K562 (cell line): Measurements from ENCODE around the gene PEX6. TPM values are rescaled to one million over a fixed set of nuclear protein-coding genes. Genes with fewer than 3 reads are reported as not detected.
A peak's percentile ranks its signal among the peaks of the same experiment; 100 is the strongest.

Experiments used
- ATAC-seq: fragments of 200-7000 bp; cut with Tn5 transposase; 3 replicates; pipeline ENCODE4 v1.9.1; 2020; ENCODE audit warnings: moderate library complexity
- BruUV-seq: library from RNA; stranded (reverse); fragments of 400-500 nt; replicated peaks from 2 replicates; lab custom pipeline; 2021; lab: Mats Ljungman, UMichigan
- CTCF ChIA-PET: fragments of 300-600 bp; formaldehyde crosslinking; extraction: SDS; loops from one replicate; lab custom pipeline; 2021; ENCODE audit warnings: low intra/inter-chr PET ratio; lab: Yijun Ruan, JAX
- POLR2A ChIA-PET: fragments of 300-600, 350-650 bp; sonication (Branson Sonifier 250); formaldehyde crosslinking; extraction: SDS; loops from one replicate; lab custom pipeline; 2021; ENCODE audit warnings: antibody characterized with exemption, inconsistent platforms; lab: Yijun Ruan, JAX
- DNase-seq, 4 experiments: peaks; one replicate each; pipeline versions ENCODE4 v3.0.0 to v3.0.0-alpha.2; 2011 to 2018; ENCODE audit warnings: low spot score in 3 of 4, mixed read lengths in 3 of 4; ENCODE audit errors: extremely low read depth in 1 of 4
- FAIRE-seq: peaks from 2 replicates; lab custom pipeline; 2011; peaks lifted over from hg19 to GRCh38; lab: Jason Lieb, UNC
- H2AFZ ChIP-seq: 2 replicates; pipeline ENCODE4 v1.6.0; 2011; ENCODE audit warnings: low read depth, low read length, control low read depth, inconsistent platforms
- H3K27ac ChIP-seq: fragments of 200-600 bp; 3 replicates; pipeline ENCODE4 v1.8.0; 2011; ENCODE audit warnings: low read depth, mild to moderate bottlenecking, control low read depth, inconsistent platforms, low read length, moderate library complexity, mixed read lengths; ENCODE audit errors: extremely low read depth
- H3K27me3 ChIP-seq, 2 experiments: fragments of 300-600 bp in 1 of 2; 2 replicates in 1 of 2; 3 replicates in 1 of 2; pipeline versions ENCODE4 v1.6.0 to v1.8.0; 2011; ENCODE audit warnings: inconsistent platforms in 2 of 2, low read length in 2 of 2, mild to moderate bottlenecking in 1 of 2, mixed read lengths in 1 of 2, moderate library complexity in 1 of 2; ENCODE audit not compliant: control insufficient read depth in 2 of 2, insufficient read depth in 2 of 2
- H3K36me3 ChIP-seq: fragments of 300-600 bp; 3 replicates; pipeline ENCODE4 v1.8.0; 2011; ENCODE audit warnings: mild to moderate bottlenecking, low read length, inconsistent platforms; ENCODE audit not compliant: control insufficient read depth, insufficient read depth
- H3K4me1 ChIP-seq, 2 experiments: fragments of 200-600 bp in 1 of 2; replicated peaks in 1 of 2; 2 replicates in 1 of 2; 3 replicates in 1 of 2; pipeline versions ENCODE4 v1.5.1 to v1.8.0; 2011; ENCODE audit warnings: inconsistent platforms in 2 of 2, low read length in 2 of 2, mild to moderate bottlenecking in 1 of 2, mixed read lengths in 1 of 2, moderate library complexity in 1 of 2; ENCODE audit not compliant: control insufficient read depth in 2 of 2, insufficient read depth in 2 of 2
- H3K4me2 ChIP-seq: 2 replicates; pipeline ENCODE4 v1.6.1; 2011; ENCODE audit warnings: low read length, control low read depth, inconsistent platforms, mixed read lengths; ENCODE audit not compliant: insufficient read depth
- H3K4me3 ChIP-seq: fragments of 200-600 bp; sonication (generic), shearing (Covaris generic); 2 replicates; pipeline ENCODE4 v1.5.1; 2016; ENCODE audit warnings: control low read depth, inconsistent platforms
- H3K79me2 ChIP-seq: fragments of 200-600 bp; 3 replicates; pipeline ENCODE4 v1.8.0; 2011; ENCODE audit warnings: low read length, inconsistent platforms; ENCODE audit not compliant: control insufficient read depth, insufficient read depth
- H3K9ac ChIP-seq, 2 experiments: 2 replicates each; pipeline versions ENCODE4 v1.6.0 to v1.6.1; 2011; ENCODE audit warnings: low read depth in 2 of 2, low read length in 2 of 2, control low read depth in 1 of 2, inconsistent platforms in 1 of 2, mild to moderate bottlenecking in 1 of 2, mixed read lengths in 1 of 2; ENCODE audit not compliant: insufficient read depth in 1 of 2
- H3K9me1 ChIP-seq: one replicate; pipeline ENCODE4 v1.6.0; 2011; ENCODE audit warnings: inconsistent platforms, mild to moderate bottlenecking, low read length, moderate library complexity; ENCODE audit not compliant: control insufficient read depth, insufficient read depth
- H3K9me3 ChIP-seq: replicated peaks from 2 replicates; pipeline ENCODE4 v1.5.1; 2011; ENCODE audit warnings: low read depth, low read length, inconsistent platforms; ENCODE audit not compliant: control insufficient read depth, insufficient read depth
- H4K20me1 ChIP-seq: replicated peaks from 2 replicates; pipeline ENCODE4 v1.6.1; 2011; ENCODE audit warnings: low read length, inconsistent platforms, mixed read lengths; ENCODE audit not compliant: control insufficient read depth, insufficient read depth
- SPI1 ChIP-seq: IDR thresholded peaks from 2 replicates; pipeline ENCODE4 v1.6.1; 2011; ENCODE audit warnings: low read depth, low read length, control low read depth, borderline replicate concordance
- WGBS: fragments of 100-300 bp; shearing (Covaris generic); methylation state at CpG from one replicate; pipeline ENCODE4 v1.1.6; 2016; ENCODE audit warnings: low coverage, mixed read lengths; ENCODE audit not compliant: insufficient coverage; ENCODE audit errors: missing lambda C conversion rate; 5-methylcytosine and 5-hydroxymethylcytosine counted together
- in situ Hi-C: fragments of 300-500 bp; cut with MboI; formaldehyde crosslinking; loops from 4 replicates; pipeline ENCODE4 v1.15.0; 2018; ENCODE audit warnings: inconsistent platforms, mixed read lengths
- intact Hi-C: fragments of 100-400 bp; cut with micrococcal nuclease; formaldehyde crosslinking; loops from 2 replicates; pipeline ENCODE4 v1.14.2; 2022
- polyA plus RNA-seq, 8 experiments: library from polyadenylated mRNA; depleted of rRNA in 4 of 8; stranded (reverse) in 5 of 8; unstranded in 3 of 8; fragments of >200 nt; fragmentation: Nextera tagmentation in 2 of 8; fragmentation: Illumina TruSeq in 1 of 8; extraction: Ambion mirVana in 2 of 8; extraction: Trizol in 1 of 8; gene quantifications; 2 replicates each; pipeline versions ENCODE4 v1.2.1 to v1.2.3, GENCODE V29; 2011 to 2014; ENCODE audit warnings: inconsistent platforms in 1 of 8, missing spikeins in 1 of 8
- total RNA-seq, 7 experiments: library from RNA; depleted of rRNA in 6 of 7; stranded (reverse); fragments of >200 nt in 6 of 7; fragmentation: Illumina TruSeq in 2 of 7; extraction: Trizol in 2 of 7; gene quantifications; 2 replicates each; pipeline versions ENCODE4 v1.2.1 to v1.2.3, GENCODE V29; 2011 to 2021; ENCODE audit warnings: low replicate concordance in 1 of 7
- TF ChIP-seq, protein P1 (sequence below): sonication (generic); formaldehyde crosslinking; IDR thresholded peaks from 2 replicates; pipeline ENCODE4 v1.8.0; 2022; ENCODE audit warnings: mild to moderate bottlenecking, missing genetic modification reagents, borderline replicate concordance

Gene PEX6
- total and polyA plus RNA-seq, 9 of the 15 experiments (the other 6 are each of a cell fraction or from before 2014, with no cell fraction given) = 0.17 to 20.8 (median 6.9) TPM

DNA sequence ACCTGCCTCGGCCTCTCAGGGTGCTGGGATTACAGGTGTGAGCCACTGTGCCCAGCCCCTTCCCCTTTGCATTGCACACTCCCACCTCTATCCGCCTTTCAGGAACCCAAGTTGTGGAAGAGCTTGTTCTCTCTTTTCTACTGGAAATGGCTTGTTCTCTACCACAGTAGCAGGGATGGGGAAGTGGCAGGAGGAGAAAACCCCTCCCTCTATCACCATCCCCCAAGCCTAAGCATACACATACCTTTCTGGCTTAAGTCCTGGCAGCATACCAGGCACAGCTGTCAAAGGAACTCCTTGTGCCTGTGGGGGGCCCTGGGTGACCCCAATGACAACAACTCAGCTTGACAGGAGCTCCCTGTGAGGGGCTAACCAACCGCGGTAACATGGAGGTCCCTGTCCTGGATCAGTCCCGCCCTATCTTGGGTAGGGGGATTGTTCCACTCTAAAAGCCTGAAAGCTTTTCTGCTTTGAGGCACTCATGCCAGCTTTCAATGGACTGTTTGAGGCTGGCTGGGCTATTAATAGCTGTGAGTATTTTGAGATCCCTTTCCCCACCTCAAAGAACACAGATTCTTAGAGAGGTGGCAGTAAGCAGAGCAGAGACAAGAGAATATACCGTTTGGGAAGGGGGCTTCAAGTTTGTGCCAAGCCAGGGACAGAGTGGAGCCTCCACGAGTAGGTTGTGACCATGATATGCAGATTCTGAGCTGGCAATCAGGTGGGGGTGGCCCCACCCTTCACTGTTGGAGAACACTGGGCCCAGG, 37.4 kb upstream of the PEX6 start:
- Histone ChIP-seq H3K9ac (peak overlapping the region; percentile 1 to 82; a peak in 3 of 4 replicates), H3K27me3 (no peaks in the 10 kb centered on the region), H3K79me2 (peaks cover 56% of the 10 kb centered on the region), H3K4me1 (peaks cover 42 to 53% of the 10 kb centered on the region in 2 experiments), H3K9me1 (no peaks in the 10 kb centered on the region), H3K36me3 (peaks cover 67% of the 10 kb centered on the region), H3K4me2 (peak overlapping the region; percentile 0; the same call in 1 of the 2 replicates), H3K27ac (peak overlapping the region; percentile 20; the same call in 1 of the 3 replicates), H3K4me3 (no peak overlapping the region), H4K20me1 (peaks cover 4% of the 10 kb centered on the region; the same call in 1 of the 2 replicates), H3K9me3 (no peaks in the 10 kb centered on the region), H2AFZ (no peak overlapping the region)
- ATAC-seq = no peak
- TF ChIP-seq SPI1 = peak; percentile 17; the same call in 1 of the 2 replicates
- TF ChIP-seq, protein P1, sequence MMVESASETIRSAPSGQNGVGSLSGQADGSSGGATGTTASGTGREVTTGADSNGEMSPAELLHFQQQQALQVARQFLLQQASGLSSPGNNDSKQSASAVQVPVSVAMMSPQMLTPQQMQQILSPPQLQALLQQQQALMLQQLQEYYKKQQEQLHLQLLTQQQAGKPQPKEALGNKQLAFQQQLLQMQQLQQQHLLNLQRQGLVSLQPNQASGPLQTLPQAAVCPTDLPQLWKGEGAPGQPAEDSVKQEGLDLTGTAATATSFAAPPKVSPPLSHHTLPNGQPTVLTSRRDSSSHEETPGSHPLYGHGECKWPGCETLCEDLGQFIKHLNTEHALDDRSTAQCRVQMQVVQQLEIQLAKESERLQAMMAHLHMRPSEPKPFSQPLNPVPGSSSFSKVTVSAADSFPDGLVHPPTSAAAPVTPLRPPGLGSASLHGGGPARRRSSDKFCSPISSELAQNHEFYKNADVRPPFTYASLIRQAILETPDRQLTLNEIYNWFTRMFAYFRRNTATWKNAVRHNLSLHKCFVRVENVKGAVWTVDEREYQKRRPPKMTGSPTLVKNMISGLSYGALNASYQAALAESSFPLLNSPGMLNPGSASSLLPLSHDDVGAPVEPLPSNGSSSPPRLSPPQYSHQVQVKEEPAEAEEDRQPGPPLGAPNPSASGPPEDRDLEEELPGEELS = no peak
- ChIA-PET POLR2A (interaction anchor here (0.6 to 3.9 kb wide), 6 partner anchors 18 to 255 kb away, joined by 3 to 19 read pairs (median 3); no protein-coding TSS in a partner anchor), CTCF (no interaction called here)
- no peak for FAIRE-seq
- intact Hi-C loops = no loop called here
- in situ Hi-C loops = no loop called here
- DNase-seq = no peak
- BruUV-seq = no TSS peak
- 81% methylated on average over 7 of the region's 7 CpGs for WGBS
